ENCODE results near the gene MAPK8IP3. TPM values are rescaled to one million over a fixed set of nuclear protein-coding genes. Genes with fewer than 3 reads are reported as not detected.
"Not testable (repeated sequence)": the region's sequence is repeated elsewhere in the genome, so short reads cannot be mapped to it uniquely, and the experiment has no call there.

MAPK8IP3 gene
- total RNA-seq, 2 experiments from 2014 or later = 101 to 108 TPM

DNA sequence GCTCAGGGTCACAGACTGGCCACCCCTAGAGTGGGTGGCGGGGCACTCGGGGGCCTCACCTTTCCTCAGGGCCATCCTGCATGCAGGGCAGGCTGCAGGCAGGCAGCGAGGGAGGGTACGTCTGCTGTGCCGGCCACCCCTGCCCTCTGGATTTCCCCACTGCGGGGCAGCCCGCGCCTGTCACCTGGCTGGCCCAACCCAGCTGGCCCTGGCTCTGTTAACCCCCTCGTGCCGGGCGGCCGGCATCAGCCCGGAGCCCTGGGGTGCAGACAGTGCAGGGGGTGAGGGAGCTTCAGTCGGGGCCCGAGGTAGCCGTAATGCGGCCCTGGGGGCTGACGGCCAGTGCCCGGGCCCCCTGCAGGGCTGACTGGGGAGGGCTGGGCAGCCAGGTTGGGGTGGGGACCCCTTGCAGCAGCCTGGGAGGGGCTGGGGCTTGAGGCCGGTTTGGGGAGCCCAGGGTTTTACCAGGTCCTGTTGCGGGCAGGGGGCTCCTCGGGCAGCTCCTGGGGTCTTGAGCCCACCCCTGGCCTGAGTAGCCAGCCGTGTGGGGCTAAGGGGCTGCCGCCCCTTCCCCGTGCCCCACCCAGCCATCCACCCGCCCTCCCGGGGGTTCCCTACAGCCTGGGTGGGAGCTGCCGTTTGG is 87.7 kb downstream of the MAPK8IP3 start, which contains the start of gene IGFALS:
Gene IGFALS, minus strand, starts transcription at position 128 of the 643 bp plus-strand sequence. Its CDS starts 53 bp downstream, at position 75.
- Mint-ChIP-seq H3K4me1 (no peaks in the 10 kb centered on the region), H3K27ac (no peak within 1 kb of the TSS), H3K4me3 (no peak within 1 kb of the TSS), H3K36me3 (ENCODE audit: low read depth) (peaks cover 12% of the 10 kb centered on the region), H3K9me3 (peaks cover 3% of the 10 kb centered on the region), H3K27me3 (no peaks in the 10 kb centered on the region)
- POLR2A ChIA-PET = no interaction called here
- CTCF ChIA-PET = interaction anchor here (0.6 kb wide), 1 partner anchor 109 kb away, joined by 4 read pairs; no protein-coding TSS in a partner anchor
- no peak for DNase-seq

DNA sequence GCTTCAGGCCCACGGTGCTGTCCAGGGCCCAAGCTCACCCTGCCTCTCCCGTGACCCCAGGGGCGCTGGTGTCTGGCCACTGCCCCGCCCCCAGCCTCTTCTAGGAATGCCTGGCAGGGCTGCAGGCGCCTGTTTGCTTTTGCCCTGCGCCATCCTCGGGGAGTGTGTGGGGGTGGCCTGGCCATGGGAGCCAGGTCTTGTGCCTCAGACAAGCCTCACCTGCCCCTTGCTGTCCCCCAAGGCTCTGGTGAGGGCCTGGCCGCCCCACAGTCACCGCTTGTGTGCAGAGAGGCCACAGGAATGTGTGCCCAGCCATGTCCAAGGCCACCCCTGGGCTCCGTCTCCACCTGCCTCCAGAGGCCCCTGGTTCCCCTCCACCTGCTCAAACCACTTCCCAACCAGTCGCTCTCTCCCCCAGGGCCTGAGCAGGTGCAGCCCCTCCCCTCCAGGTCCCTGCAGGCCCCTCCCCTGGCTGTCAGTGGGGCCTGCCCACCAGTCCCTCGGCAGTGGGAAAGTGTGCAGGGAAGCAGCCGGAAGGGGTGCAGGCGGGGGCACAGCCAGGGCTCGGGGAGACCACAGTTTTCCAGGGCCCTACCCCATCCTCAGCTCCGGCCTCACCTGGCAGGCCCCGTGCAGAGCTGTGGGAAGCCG is 88.4 kb downstream of the MAPK8IP3 start:
- Mint-ChIP-seq H3K4me1 (no peaks in the 10 kb centered on the region), H3K36me3 (ENCODE audit: low read depth) (peaks cover 12% of the 10 kb centered on the region), H3K27me3 (no peaks in the 10 kb centered on the region), H3K27ac (no peak overlapping the region), H3K9me3 (peaks cover 8% of the 10 kb centered on the region), H3K4me3 (no peak overlapping the region)
- CTCF ChIA-PET = no interaction called here
- DNase-seq = no peak
- POLR2A ChIA-PET = no interaction called here

DNA sequence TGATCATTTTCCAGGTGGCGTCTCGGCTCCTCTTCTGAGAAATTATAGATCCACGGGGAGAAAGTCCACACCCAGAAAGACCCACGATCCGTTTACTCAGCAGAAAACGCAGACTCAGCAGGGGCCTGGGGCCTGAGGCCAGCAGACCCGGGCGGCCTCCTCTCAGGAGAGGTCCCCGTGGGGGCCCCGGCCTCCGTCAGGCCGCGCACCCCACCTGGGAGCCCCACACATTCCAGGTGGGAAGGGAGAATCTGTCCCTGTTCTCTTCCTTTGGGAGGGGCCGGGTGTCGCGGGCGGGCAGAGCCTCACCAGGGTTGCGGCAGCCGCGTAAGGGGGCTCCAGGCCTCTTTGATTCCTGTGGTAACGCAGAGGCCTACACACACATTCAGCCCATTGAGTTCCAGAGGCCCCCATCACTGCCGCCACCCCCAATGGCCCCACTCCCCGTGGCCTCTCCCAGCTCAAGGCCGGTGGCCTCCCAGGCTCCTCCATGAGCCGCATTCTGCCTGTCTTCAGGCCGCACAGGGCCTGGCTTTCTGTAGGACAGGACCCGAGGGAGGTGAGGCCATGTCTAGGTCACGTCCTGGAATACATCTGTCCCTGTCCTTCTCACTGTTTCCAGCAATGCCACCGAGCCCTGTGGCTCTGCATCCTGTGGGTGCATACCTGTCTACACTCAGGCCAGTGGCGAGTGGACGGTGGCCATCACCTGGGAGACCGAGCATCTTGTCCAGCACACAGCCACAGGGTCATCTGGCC is 89.1 kb downstream of the MAPK8IP3 start:
- H3K4me1 Mint-ChIP-seq = no peaks in the 10 kb centered on the region
- CTCF ChIA-PET = no interaction called here
- no peak overlapping the region for H3K4me3 Mint-ChIP-seq
- H3K27me3 Mint-ChIP-seq = no peaks in the 10 kb centered on the region
- H3K27ac Mint-ChIP-seq = no peak overlapping the region
- peaks cover 15% of the 10 kb centered on the region for H3K36me3 Mint-ChIP-seq (ENCODE audit: low read depth)
- H3K9me3 Mint-ChIP-seq = peaks cover 12% of the 10 kb centered on the region
- DNase-seq = no peak
- POLR2A ChIA-PET = no interaction called here

DNA sequence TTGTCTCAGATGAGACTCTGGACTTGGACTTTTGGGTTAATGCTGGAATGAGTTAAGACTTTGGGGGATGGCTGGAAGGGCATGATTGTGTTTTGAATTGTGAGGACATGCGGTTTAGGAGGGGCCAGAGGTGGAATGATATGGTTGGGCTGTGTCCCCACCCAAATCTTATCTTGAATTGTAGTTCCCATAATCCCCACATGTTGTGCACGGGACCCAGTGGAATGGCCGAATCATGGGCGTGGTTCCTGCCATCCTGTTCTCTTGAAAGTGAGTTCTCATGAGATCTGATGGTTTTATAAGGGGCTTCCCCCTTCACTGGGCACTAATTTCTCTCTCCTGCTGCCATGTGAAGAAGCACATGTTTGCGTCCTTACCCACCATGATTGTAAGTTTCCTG is 93.3 kb downstream of the MAPK8IP3 start:
- Mint-ChIP-seq H3K9me3 (peaks cover 19% of the 10 kb centered on the region), H3K36me3 (ENCODE audit: low read depth) (peaks cover 19% of the 10 kb centered on the region)
- H3K4me3 Mint-ChIP-seq, CTCF ChIA-PET, H3K27ac Mint-ChIP-seq, H3K27me3 Mint-ChIP-seq, DNase-seq, H3K4me1 Mint-ChIP-seq, POLR2A ChIA-PET: not testable (repeated sequence)

DNA sequence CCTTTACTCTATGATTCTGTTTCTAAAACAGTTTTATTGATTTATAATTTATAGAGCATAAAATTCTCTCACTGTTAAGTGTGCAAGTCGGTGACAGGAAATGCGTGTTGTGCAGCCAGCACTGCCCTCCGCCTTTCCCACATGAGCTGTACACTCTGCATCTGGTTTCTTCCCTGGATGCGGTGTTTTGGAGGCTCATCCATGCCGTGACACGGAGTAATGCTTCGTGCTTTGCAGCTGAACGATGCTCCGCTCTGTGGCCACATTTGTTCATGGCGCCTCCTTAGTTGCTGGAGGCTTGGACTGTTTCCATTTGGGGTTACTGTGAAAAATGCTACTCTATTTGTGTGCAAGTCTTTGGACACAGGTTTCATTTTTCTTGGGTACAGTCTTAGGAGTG is 94.7 kb downstream of the MAPK8IP3 start:
- H3K4me1 Mint-ChIP-seq = no peaks in the 10 kb centered on the region
- H3K27ac Mint-ChIP-seq = no peak overlapping the region
- H3K4me3 Mint-ChIP-seq = no peak overlapping the region
- H3K9me3 Mint-ChIP-seq = peaks cover 19% of the 10 kb centered on the region
- no peak for DNase-seq
- ChIA-PET POLR2A (no interaction called here), CTCF (no interaction called here)
- no peaks in the 10 kb centered on the region for H3K27me3 Mint-ChIP-seq
- peaks cover 21% of the 10 kb centered on the region for H3K36me3 Mint-ChIP-seq (ENCODE audit: low read depth)

DNA sequence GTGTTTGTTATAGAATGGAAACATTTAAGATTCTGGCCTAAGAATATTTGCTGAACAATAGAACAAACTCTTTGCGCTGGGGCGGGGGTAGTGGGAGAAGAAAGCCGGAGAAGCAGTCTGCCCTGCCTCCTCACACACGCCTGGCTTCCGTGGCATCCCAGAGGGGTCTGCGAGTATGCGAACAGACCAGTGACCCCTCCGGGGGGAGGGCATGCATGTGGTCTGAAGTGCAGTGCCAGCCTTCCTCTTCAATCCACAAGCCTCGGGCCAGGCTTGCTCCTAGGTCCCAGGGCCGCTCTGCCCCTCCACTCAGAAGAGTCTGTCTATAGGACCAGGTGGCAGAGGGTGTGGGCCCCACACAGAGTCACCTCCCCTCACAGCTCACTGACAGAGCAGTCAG is 101.6 kb downstream of the MAPK8IP3 start:
- ChIA-PET POLR2A (no interaction called here), CTCF (no interaction called here)
- Mint-ChIP-seq H3K9me3 (peaks cover 2% of the 10 kb centered on the region), H3K4me1 (peaks cover 2% of the 10 kb centered on the region), H3K36me3 (ENCODE audit: low read depth) (peaks cover 20% of the 10 kb centered on the region), H3K27me3 (no peaks in the 10 kb centered on the region), H3K4me3 (no peak overlapping the region), H3K27ac (no peak overlapping the region)
- no peak for DNase-seq

DNA sequence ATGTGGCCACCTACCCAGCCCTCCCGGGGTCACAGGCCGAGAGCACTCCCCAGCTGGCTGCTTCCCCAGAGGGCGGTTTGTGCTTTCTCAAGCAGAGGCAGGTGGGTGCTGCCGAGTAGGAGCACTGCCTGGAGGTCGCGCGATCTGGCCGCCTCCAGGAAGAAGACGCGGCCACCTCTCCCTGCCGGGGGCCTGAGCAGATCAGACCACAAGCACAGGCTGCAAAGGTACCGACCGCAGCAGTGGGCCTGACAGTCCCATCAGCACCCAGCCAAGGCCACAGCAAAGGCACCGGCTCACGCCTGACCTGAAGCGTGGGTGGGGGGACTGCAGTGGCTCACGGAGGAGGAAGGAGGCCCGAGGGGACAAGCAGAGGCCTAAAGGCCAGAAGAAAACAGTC is 102.7 kb downstream of the MAPK8IP3 start:
- H3K27ac Mint-ChIP-seq = no peak overlapping the region
- no peak overlapping the region for H3K4me3 Mint-ChIP-seq
- ChIA-PET CTCF (no interaction called here), POLR2A (no interaction called here)
- H3K9me3 Mint-ChIP-seq = peaks cover 2% of the 10 kb centered on the region
- H3K4me1 Mint-ChIP-seq = peaks cover 5% of the 10 kb centered on the region
- peaks cover 23% of the 10 kb centered on the region for H3K36me3 Mint-ChIP-seq (ENCODE audit: low read depth)
- no peaks in the 10 kb centered on the region for H3K27me3 Mint-ChIP-seq
- no peak for DNase-seq

DNA sequence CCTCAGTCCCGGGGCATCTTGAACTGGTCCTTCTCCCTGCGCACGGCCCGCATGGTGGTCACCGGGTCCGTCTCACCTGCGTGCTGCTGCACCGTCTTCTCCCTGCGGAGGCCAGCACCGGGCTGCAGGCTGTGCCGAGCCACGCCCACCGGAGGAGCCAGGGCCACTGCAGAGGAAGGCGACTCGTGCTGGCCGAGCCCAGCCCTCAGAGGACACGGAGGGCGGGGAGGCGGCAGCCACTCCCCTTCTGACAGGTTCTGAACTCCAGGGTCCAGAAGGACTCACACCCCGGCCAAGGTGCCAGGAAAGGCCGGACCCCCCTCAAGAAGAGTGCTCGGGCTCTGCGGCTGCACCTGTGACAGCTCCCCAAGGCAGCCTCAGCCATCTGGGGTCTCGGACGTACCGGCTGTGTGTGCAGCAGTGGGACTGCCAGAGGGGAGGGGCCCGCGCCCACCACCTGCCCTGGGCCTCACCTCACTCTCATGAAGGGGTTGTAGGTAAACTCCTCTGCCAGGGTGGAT is 103.3 kb downstream of the MAPK8IP3 start:
- no peak for DNase-seq
- ChIA-PET POLR2A (no interaction called here), CTCF (no interaction called here)
- Mint-ChIP-seq H3K9me3 (peaks cover 2% of the 10 kb centered on the region), H3K4me1 (peaks cover 5% of the 10 kb centered on the region), H3K4me3 (no peak overlapping the region), H3K27ac (no peak overlapping the region), H3K36me3 (ENCODE audit: low read depth) (peaks cover 25% of the 10 kb centered on the region), H3K27me3 (no peaks in the 10 kb centered on the region)

DNA sequence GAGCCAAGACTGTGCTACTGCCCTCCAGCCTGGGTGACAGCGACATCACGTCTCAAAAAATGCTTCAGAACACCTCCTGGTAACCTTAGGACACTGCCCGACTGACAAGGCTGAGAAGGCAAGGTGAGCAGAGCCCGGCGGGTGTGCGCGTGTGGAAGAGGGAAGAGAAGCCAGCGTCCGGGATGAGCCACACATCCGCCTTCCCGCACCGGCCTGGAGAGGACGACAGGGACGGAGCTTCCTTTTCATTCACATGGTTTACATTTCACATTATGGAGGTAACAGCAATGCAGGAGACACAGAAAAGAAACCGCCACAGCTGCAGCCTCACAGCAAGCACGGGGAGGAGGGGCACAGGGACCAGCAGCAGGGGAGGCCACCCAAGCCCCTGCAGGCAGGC is 104.1 kb downstream of the MAPK8IP3 start:
- peaks cover 2% of the 10 kb centered on the region for H3K9me3 Mint-ChIP-seq
- H3K27ac Mint-ChIP-seq = no peak overlapping the region
- H3K27me3 Mint-ChIP-seq = no peaks in the 10 kb centered on the region
- no peak for DNase-seq
- H3K4me1 Mint-ChIP-seq = peaks cover 5% of the 10 kb centered on the region
- ChIA-PET POLR2A (no interaction called here), CTCF (interaction anchor here (1.1 kb wide), 1 partner anchor 27 kb away, joined by 3 read pairs; the partner anchor contains the start of genes NUBP2 and SPSB3)
- no peak overlapping the region for H3K4me3 Mint-ChIP-seq
- H3K36me3 Mint-ChIP-seq (ENCODE audit: low read depth) = peaks cover 26% of the 10 kb centered on the region

DNA sequence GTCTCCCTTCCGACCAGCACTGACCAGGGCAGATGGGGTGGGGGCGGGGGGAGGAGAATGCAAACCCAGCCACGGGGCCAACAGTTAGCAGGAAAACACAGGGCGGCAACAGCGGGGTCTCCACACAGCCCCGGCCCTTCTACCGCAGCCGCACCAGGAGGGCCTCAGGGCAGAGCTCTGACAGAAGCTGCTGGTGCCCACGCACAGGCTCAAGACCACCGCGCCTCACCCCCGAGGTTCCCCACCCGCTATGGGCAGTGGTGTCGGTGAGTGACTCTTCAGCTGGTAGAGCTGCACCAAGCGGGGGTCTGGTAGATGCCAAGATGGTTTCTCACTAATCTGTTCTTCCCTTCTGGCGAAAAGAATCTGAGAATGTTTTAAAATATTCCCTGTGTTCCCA is 104.5 kb downstream of the MAPK8IP3 start:
- no peak for DNase-seq
- no peak overlapping the region for H3K4me3 Mint-ChIP-seq
- H3K27ac Mint-ChIP-seq = no peak overlapping the region
- peaks cover 29% of the 10 kb centered on the region for H3K36me3 Mint-ChIP-seq (ENCODE audit: low read depth)
- no peaks in the 10 kb centered on the region for H3K27me3 Mint-ChIP-seq
- H3K9me3 Mint-ChIP-seq = peaks cover 2% of the 10 kb centered on the region
- H3K4me1 Mint-ChIP-seq = peaks cover 5% of the 10 kb centered on the region
- CTCF ChIA-PET = interaction anchor here (1.0 to 1.1 kb wide), 2 partner anchors 28 kb away, joined by 3 read pairs; partner anchors contain the start of genes NUBP2 and SPSB3
- POLR2A ChIA-PET = no interaction called here

DNA sequence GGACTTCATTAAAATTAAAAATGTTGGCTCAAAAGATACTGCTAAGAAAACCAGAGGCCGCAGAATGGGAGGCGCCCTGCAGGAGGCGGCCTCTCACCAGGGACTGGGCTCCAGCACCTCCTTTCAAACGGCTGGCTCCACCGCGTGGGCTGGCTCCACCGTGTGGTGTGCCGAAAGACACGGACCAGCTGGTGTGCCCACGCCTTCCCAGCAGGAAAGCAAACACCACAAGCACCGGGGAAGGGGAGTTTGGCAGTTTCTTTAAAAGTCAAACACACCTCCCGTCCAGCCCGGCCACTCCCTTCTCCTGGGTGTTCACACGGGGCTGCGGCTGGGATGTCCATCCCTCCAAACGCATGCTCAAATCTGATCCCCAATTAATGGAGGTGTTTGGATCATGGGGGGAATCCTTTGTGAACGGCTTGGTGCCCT is 106.8 kb downstream of the MAPK8IP3 start:
- ChIA-PET CTCF (interaction anchor here (1.4 kb wide), 1 partner anchor 30 kb away, joined by 3 read pairs; the partner anchor contains the start of gene NUBP2), POLR2A (no interaction called here)
- Mint-ChIP-seq H3K27me3 (no peaks in the 10 kb centered on the region), H3K4me1 (peaks cover 5% of the 10 kb centered on the region), H3K9me3 (no peaks in the 10 kb centered on the region), H3K36me3 (ENCODE audit: low read depth) (peaks cover 17% of the 10 kb centered on the region), H3K27ac (peak overlapping the region; percentile 0), H3K4me3 (no peak overlapping the region)
- DNase-seq = peak; percentile 54

DNA sequence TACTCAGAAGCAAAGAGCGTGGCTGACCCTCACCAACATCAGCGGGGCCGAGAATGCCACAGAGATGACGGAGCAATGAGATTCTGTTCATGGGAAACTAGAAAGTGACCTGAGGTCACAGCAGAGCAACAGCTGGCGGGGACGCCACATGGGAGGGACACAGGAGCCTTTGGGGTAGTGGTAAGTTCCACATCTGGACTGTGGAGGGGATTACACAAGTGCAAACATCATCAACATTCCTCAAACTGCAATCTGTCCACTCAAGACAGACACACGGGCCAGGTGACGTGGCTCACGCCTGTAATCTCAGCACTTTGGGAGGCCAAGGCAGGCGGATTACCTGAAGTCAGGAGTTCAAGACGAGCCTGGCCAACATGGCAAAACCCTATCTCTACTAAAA is 109.5 kb downstream of the MAPK8IP3 start:
- CTCF ChIA-PET = no interaction called here
- H3K4me1 Mint-ChIP-seq = peaks cover 5% of the 10 kb centered on the region
- POLR2A ChIA-PET = no interaction called here

More for the DNA sequence above, 109.5 kb downstream of the MAPK8IP3 start:
- H3K27me3 Mint-ChIP-seq = no peaks in the 10 kb centered on the region
- no peak overlapping the region for H3K4me3 Mint-ChIP-seq
- H3K27ac Mint-ChIP-seq = no peak overlapping the region
- no peaks in the 10 kb centered on the region for H3K9me3 Mint-ChIP-seq
- no peak for DNase-seq
- peaks cover 12% of the 10 kb centered on the region for H3K36me3 Mint-ChIP-seq (ENCODE audit: low read depth)

Data from activated CD4-positive, alpha-beta T cell treated with anti-CD3 and anti-CD28 coated beads, Interleukin-2, amount 10 ng/mL, durations not matched to agents 7 days and 5 days (primary cell).